Skin epidermis (tissue), 12 donors: ENCODE measurements around the gene CCL13.

Experiments used
- H3K27ac ChIP-seq, 21 experiments: fragments of 200-600 bp; sonication (generic) in 11 of 21; one replicate each; pipeline ENCODE4 v1.5.0; 2020; ENCODE audit warnings: mild to moderate bottlenecking in 3 of 21, inconsistent platforms in 2 of 21, moderate library complexity in 2 of 21
- H3K4me3 ChIP-seq, 7 experiments: fragments of 200-600 bp; sonication (generic) in 2 of 7; one replicate each; pipeline ENCODE4 v1.5.0; 2020; ENCODE audit warnings: inconsistent platforms in 2 of 7, mild to moderate bottlenecking in 2 of 7, moderate library complexity in 1 of 7

The CCL13 gene

GRCh38 chr17:34378664-34379101, 22.4 kb downstream of the CCL13 start:
- Histone ChIP-seq H3K27ac (peak overlapping the region in 1 of 21 experiments; percentile 30), H3K4me3 (no peak overlapping the region)

GRCh38 chr17:34379868-34380267, 23.6 kb downstream of the CCL13 start:
- Histone ChIP-seq H3K4me3 (no peak overlapping the region), H3K27ac (no peak overlapping the region)

GRCh38 chr17:34382621-34383124, 26.4 kb downstream of the CCL13 start:
- Histone ChIP-seq H3K27ac (no peak overlapping the region), H3K4me3 (no peak overlapping the region)

GRCh38 chr17:34383216-34383615, 26.9 kb downstream of the CCL13 start:
- Histone ChIP-seq H3K27ac (no peak overlapping the region), H3K4me3 (no peak overlapping the region)

GRCh38 chr17:34384271-34384670, 28.0 kb downstream of the CCL13 start:
- Histone ChIP-seq H3K4me3 (no peak overlapping the region), H3K27ac (no peak overlapping the region)

- no peak overlapping the region for H3K4me3 ChIP-seq
- no peak overlapping the region for H3K27ac ChIP-seq
Observed at GRCh38 chr17:34384822-34385605, 28.7 kb downstream of the CCL13 start.

GRCh38 chr17:34386343-34386696, 30.0 kb downstream of the CCL13 start:
- H3K4me3 ChIP-seq = no peak overlapping the region
- no peak overlapping the region for H3K27ac ChIP-seq

- H3K27ac ChIP-seq = peak overlapping the region in 4 of 21 experiments; percentile 5 to 46 (median 30)
- no peak overlapping the region for H3K4me3 ChIP-seq
Observed at GRCh38 chr17:34386697-34387550, 30.6 kb downstream of the CCL13 start.

- Histone ChIP-seq H3K27ac (peak overlapping the region in 3 of 21 experiments; percentile 18 to 43 (median 29)), H3K4me3 (no peak overlapping the region)
Observed at GRCh38 chr17:34387566-34387965, 31.3 kb downstream of the CCL13 start.

- no peak overlapping the region for H3K4me3 ChIP-seq
- no peak overlapping the region for H3K27ac ChIP-seq
Observed at GRCh38 chr17:34389126-34389750, 33.0 kb downstream of the CCL13 start.

- Histone ChIP-seq H3K4me3 (no peak overlapping the region), H3K27ac (no peak overlapping the region)
Observed at GRCh38 chr17:34390649-34391048, 34.4 kb downstream of the CCL13 start.

- H3K27ac ChIP-seq = no peak overlapping the region
- no peak overlapping the region for H3K4me3 ChIP-seq
Observed at GRCh38 chr17:34391241-34391640, 35.0 kb downstream of the CCL13 start.

GRCh38 chr17:34393401-34393800, 37.1 kb downstream of the CCL13 start:
- H3K27ac ChIP-seq = no peak overlapping the region
- H3K4me3 ChIP-seq = no peak overlapping the region

- Histone ChIP-seq H3K4me3 (no peak overlapping the region), H3K27ac (no peak overlapping the region)
Observed at GRCh38 chr17:34397265-34397664, 41.0 kb downstream of the CCL13 start.

GRCh38 chr17:34398990-34399389, 42.7 kb downstream of the CCL13 start:
- Histone ChIP-seq H3K27ac (no peak overlapping the region), H3K4me3 (no peak overlapping the region)

GRCh38 chr17:34399725-34400124, 43.4 kb downstream of the CCL13 start:
- H3K4me3 ChIP-seq = no peak overlapping the region
- H3K27ac ChIP-seq = no peak overlapping the region

GRCh38 chr17:34400301-34400931, 44.1 kb downstream of the CCL13 start:
- Histone ChIP-seq H3K27ac (no peak overlapping the region), H3K4me3 (no peak overlapping the region)

- Histone ChIP-seq H3K27ac (no peak overlapping the region), H3K4me3 (no peak overlapping the region)
Observed at GRCh38 chr17:34401165-34401564, 44.9 kb downstream of the CCL13 start.

- Histone ChIP-seq H3K27ac (no peak overlapping the region), H3K4me3 (no peak overlapping the region)
Observed at GRCh38 chr17:34403006-34403405, 46.7 kb downstream of the CCL13 start.

GRCh38 chr17:34406226-34406625, 49.9 kb downstream of the CCL13 start:
- H3K27ac ChIP-seq = no peak overlapping the region
- H3K4me3 ChIP-seq = no peak overlapping the region
